Activated CD8-positive, alpha-beta memory T cell treated with anti-CD3 and anti-CD28 coated beads, Interleukin-2, amount 50 U/mL, for 24 hours (primary cell): ENCODE measurements around the gene PPP1R3F.

ENCODE experiments used
- DNase-seq: peaks from one replicate; pipeline ENCODE4 v3.0.0-alpha.2; 2020; ENCODE audit errors: extremely low read depth

Gene PPP1R3F

GRCh38 chrX:49249071-49249470, 20.5 kb upstream of the PPP1R3F start:
- no peak for DNase-seq

GRCh38 chrX:49249616-49250015, 20.0 kb upstream of the PPP1R3F start:
- no peak for DNase-seq

- no peak for DNase-seq
Measured at GRCh38 chrX:49250066-49250465, 19.5 kb upstream of the PPP1R3F start.

GRCh38 chrX:49250578-49250977, 19.0 kb upstream of the PPP1R3F start:
- no peak for DNase-seq

GRCh38 chrX:49251325-49251724, 18.3 kb upstream of the PPP1R3F start:
- DNase-seq: no peak

- DNase-seq: no peak
Measured at GRCh38 chrX:49254639-49255038, 15.0 kb upstream of the PPP1R3F start.

GRCh38 chrX:49256268-49256995, 13.2 kb upstream of the PPP1R3F start:
- DNase-seq: no peak

- no peak for DNase-seq
Measured at GRCh38 chrX:49257074-49257790, 12.4 kb upstream of the PPP1R3F start.

GRCh38 chrX:49257846-49258748, 11.5 kb upstream of the PPP1R3F start:
- no peak for DNase-seq

- DNase-seq: no peak
Measured at GRCh38 chrX:49258749-49259124, 10.9 kb upstream of the PPP1R3F start.

GRCh38 chrX:49260221-49260985, 9.2 kb upstream of the PPP1R3F start:
- no peak for DNase-seq

- no peak for DNase-seq
Measured at GRCh38 chrX:49262603-49263002, 7.0 kb upstream of the PPP1R3F start.

- DNase-seq: no peak
Measured at GRCh38 chrX:49263631-49264030, 6.0 kb upstream of the PPP1R3F start.

- DNase-seq: no peak
Measured at GRCh38 chrX:49264460-49264859, 5.1 kb upstream of the PPP1R3F start, which contains the start of gene FOXP3. FOXP3 (minus strand) TSS chrX:49264710; CDS start chrX:49258505, 6,205 bp downstream.

GRCh38 chrX:49266523-49267445, 2.8 kb upstream of the PPP1R3F start:
- no peak for DNase-seq

GRCh38 chrX:49268702-49269009, 937 bp upstream of the PPP1R3F start:
- DNase-seq: no peak

- DNase-seq: peak; percentile 86
Measured at GRCh38 chrX:49269010-49269766, 405 bp upstream of the PPP1R3F start.

- DNase-seq: no peak
Measured at GRCh38 chrX:49270249-49270921, 792 bp downstream of the PPP1R3F start.

GRCh38 chrX:49271341-49271740, 1.7 kb downstream of the PPP1R3F start:
- DNase-seq: no peak
